ENCODE data around the gene HM13.
"Not testable (repeated sequence)": the region's sequence is repeated elsewhere in the genome, so short reads cannot be mapped to it uniquely, and the experiment has no call there.

Gene HM13

DNA sequence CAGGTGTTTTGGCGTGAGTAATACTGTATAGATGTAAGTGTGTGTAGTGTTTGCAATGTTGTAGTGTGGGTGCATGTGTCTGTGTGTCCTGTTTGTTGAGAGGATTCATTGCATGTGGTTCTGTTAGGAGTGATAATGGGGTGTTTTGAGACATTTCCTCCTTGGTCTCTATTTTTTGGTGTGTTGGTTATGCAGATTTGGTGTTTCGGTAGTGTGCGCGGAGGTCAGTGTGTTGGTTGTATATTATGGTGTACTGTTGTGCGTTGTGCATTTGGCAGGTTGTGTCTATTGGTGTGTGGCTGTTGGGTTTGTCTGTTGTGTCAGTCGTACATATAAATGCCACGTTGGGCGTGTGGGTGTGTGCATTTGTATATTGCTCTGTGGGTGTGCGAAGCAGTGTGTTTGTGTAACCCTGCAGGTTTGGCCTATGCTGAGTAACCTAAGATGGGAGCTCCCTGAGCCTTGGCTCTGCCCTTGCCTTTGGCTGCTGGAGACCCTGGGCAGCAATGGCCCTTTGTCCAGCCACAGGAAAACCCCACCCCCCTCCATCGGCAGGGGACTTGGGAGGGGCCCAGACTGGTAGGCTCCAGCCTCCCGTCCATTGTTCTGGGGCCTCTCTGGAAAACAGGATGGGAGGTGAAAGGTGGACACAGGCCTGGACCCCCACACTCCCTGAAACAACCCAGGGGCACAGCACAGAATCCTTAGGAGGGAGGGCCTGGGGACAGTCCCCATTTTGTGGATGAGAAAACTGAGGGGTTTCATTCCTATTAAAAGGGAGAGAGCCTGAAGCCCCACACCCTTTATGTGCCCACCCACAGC is 80.5 kb downstream of the HM13 start:
- Mint-ChIP-seq H3K9me3 (no peaks in the 10 kb centered on the region), H3K27ac (no peak overlapping the region), H3K27me3 (ENCODE audit: low read depth) (peaks cover 4% of the 10 kb centered on the region), H3K4me1 (ENCODE audit: low read depth) (no peaks in the 10 kb centered on the region), H3K4me3 (no peak overlapping the region), H3K36me3 (ENCODE audit: low read depth) (no peaks in the 10 kb centered on the region)

DNA sequence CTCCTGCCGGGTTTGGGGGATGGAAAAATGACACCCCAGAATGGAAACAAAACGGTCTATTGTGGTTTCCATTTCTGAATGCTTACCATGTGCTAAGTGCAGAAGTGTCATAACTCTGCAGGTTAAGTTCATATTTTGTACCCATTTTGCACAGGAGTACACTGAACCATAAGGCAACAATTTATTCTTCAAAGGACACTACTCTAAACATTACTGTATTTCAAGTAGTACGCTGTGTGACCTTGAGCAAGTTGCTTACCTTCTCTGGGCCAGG is 81.1 kb downstream of the HM13 start:
- Mint-ChIP-seq H3K9me3 (no peaks in the 10 kb centered on the region), H3K4me1 (ENCODE audit: low read depth) (no peaks in the 10 kb centered on the region), H3K27me3 (ENCODE audit: low read depth) (peaks cover 4% of the 10 kb centered on the region), H3K36me3 (ENCODE audit: low read depth) (no peaks in the 10 kb centered on the region), H3K27ac (no peak overlapping the region), H3K4me3 (no peak overlapping the region)

DNA sequence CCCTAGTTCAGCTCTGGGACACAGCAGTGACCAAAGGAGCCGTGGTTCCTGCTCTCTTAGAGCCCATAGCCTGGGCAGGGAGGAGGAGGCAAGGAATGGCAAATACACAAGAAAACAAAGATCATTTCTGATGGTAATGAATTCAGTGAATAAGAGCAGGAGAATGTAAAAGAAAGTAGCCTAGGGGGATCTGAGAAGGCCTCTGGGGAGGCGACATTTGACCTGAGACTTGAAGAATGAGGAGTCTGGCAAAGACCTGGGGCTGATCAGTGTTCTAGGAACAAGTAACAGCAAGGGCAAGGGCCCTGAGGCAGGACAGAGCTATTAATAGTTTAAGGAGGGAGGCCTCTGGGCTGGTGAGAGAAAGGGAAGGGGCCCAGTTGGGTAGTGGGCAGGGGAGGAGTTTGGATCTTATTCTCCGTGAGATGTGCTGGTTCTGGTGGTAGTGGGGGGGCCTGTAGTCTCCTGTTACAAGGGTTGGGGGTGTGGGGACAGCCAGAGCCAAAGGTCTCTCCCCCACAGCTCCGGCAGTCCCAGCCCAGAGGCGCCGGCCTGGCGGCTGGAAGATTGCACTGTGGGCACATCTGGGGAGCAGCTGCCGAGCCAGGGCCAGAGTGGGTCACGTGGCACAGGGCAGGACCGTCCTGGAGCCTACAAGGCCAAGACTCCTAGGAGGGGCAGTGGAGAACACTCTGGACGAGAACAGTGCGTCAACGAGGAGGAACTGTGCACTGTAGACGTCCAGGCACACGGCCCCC is 81.6 kb downstream of the HM13 start:
- Mint-ChIP-seq H3K4me3 (no peak overlapping the region), H3K27ac (no peak overlapping the region), H3K9me3 (no peaks in the 10 kb centered on the region), H3K36me3 (ENCODE audit: low read depth) (no peaks in the 10 kb centered on the region), H3K27me3 (ENCODE audit: low read depth) (peaks cover 4% of the 10 kb centered on the region), H3K4me1 (ENCODE audit: low read depth) (no peaks in the 10 kb centered on the region)

DNA sequence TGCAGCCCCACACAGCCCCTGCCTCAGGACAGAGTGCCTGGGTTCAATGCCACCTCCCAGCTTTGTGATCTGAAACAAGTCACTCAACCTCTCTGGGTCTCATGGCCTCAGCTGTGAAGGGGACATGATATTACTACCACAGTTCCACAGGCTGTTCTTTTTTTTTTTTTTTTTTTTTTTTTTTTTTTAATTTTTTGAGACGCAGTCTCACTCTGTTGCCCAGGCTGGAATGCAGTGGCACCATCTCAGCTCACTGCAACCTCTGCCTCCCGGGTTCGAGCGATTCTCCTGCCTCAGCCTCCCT is 82.1 kb downstream of the HM13 start:
- H3K9me3 Mint-ChIP-seq; H3K27me3 Mint-ChIP-seq (ENCODE audit: low read depth); H3K4me3 Mint-ChIP-seq; H3K4me1 Mint-ChIP-seq (ENCODE audit: low read depth); H3K27ac Mint-ChIP-seq; H3K36me3 Mint-ChIP-seq (ENCODE audit: low read depth): not testable (repeated sequence)

DNA sequence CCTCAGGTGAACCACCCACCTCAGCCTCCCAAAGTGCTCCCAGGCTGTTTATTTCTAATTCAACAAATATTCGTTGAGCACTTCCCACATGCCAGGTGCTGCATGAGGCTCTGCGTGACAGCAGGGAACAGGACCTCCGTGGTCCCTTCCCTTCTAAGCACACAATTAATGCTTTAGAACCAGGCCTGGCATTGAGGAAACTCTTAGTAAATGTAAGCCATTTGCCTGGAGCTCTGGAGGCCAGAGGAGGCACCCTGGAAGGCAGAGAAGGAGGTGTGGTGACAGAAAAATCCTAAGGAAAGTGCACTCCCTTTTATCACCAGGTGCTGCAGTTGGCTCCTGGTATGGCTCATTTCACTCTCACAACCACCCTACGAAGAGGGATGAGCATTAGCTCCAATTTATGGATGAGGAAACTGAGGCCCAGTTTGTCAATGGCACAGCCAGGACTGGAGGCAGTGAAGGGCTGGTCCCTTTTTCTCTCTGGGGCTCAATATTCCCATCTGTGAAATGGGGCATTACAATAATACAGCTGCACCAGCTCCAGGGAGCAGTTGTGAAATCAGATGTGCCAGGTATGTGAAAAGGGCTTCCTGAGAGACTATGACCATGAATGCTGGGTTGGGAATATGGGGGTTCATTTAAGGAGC is 82.7 kb downstream of the HM13 start:
- Mint-ChIP-seq H3K9me3 (no peaks in the 10 kb centered on the region), H3K4me1 (ENCODE audit: low read depth) (no peaks in the 10 kb centered on the region), H3K4me3 (no peak overlapping the region), H3K36me3 (ENCODE audit: low read depth) (no peaks in the 10 kb centered on the region), H3K27ac (no peak overlapping the region), H3K27me3 (ENCODE audit: low read depth) (no peaks in the 10 kb centered on the region)

DNA sequence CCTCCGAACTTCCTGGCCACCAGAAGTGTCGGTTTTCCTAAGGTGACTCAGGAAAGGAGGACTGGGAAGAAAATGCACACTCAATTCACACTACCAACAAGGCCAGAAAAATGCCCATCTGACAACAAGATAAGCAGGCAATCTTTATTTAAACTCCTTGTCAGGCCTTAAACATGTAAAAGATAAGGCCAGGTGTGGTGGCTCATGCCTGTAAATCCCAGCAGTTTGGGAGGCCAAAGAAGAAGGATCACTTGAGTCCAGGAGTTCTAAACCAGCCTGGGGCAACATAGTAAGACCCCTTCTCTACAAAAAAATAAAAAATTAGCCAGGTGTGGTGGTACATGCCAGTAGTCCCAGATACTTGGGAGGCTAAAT is 83.2 kb downstream of the HM13 start:
- peaks cover under 1% of the 10 kb centered on the region for H3K4me1 Mint-ChIP-seq (ENCODE audit: low read depth)
- H3K4me3 Mint-ChIP-seq: no peak overlapping the region
- no peak overlapping the region for H3K27ac Mint-ChIP-seq
- H3K36me3 Mint-ChIP-seq (ENCODE audit: low read depth): no peaks in the 10 kb centered on the region
- no peaks in the 10 kb centered on the region for H3K9me3 Mint-ChIP-seq
- H3K27me3 Mint-ChIP-seq (ENCODE audit: low read depth): peaks cover under 1% of the 10 kb centered on the region

DNA sequence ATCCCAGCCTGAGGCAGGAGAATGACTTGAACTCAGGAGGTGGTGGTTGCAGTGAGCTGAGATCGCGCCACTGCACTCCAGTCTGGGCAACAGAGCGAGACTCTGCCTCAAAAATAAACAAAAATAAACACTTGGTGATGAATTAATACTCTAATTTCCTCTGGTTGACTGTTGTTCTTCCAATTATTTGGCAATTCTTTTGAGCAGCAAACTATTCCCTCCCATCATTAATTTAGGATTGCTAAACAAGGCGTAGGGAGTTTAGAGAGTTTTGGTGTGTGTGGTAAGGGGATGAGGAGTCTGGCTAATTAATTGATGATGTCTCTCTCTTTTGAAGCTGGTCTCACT is 88.2 kb downstream of the HM13 start:
- no peak overlapping the region for H3K27ac Mint-ChIP-seq
- peaks cover 41% of the 10 kb centered on the region for H3K27me3 Mint-ChIP-seq (ENCODE audit: low read depth)
- no peaks in the 10 kb centered on the region for H3K36me3 Mint-ChIP-seq (ENCODE audit: low read depth)
- peaks cover 20% of the 10 kb centered on the region for H3K4me1 Mint-ChIP-seq (ENCODE audit: low read depth)
- no peak overlapping the region for H3K4me3 Mint-ChIP-seq
- H3K9me3 Mint-ChIP-seq: no peaks in the 10 kb centered on the region

DNA sequence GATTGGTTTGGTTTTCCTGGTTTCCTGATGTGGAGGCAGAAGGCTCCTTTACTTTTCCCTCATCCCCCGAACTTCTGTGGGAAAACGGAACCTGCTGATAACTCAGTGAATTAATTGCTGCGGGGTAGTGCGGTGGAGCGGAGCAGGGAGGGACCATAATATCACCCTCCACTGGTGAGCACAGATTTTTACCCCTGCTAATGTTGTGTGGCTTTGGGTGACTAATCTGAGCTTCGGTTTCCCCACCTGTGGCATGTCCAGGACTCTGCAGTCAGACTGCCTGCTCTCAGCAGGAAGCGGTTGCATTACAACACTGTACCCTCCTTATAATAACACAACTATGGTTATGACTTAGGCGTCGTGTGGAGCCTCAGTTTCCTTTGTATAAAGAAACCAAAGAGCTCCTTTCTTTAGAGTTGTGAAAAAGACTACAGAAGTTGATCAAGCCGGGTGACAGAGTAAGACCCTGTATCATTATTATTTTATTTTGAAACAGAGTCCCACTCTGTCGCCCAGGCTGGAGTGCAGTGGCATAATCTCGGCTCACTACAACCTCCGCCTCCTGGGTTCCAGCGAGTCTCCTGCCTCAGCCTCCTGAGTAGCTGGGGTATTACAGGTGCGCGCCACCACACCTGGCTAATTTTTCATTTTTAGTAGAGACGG is 88.7 kb downstream of the HM13 start:
- H3K27me3 Mint-ChIP-seq (ENCODE audit: low read depth): peaks cover 46% of the 10 kb centered on the region
- no peak overlapping the region for H3K27ac Mint-ChIP-seq
- peaks cover 20% of the 10 kb centered on the region for H3K4me1 Mint-ChIP-seq (ENCODE audit: low read depth)
- H3K4me3 Mint-ChIP-seq: peak overlapping the region; percentile 61
- H3K9me3 Mint-ChIP-seq: no peaks in the 10 kb centered on the region
- H3K36me3 Mint-ChIP-seq (ENCODE audit: low read depth): no peaks in the 10 kb centered on the region

DNA sequence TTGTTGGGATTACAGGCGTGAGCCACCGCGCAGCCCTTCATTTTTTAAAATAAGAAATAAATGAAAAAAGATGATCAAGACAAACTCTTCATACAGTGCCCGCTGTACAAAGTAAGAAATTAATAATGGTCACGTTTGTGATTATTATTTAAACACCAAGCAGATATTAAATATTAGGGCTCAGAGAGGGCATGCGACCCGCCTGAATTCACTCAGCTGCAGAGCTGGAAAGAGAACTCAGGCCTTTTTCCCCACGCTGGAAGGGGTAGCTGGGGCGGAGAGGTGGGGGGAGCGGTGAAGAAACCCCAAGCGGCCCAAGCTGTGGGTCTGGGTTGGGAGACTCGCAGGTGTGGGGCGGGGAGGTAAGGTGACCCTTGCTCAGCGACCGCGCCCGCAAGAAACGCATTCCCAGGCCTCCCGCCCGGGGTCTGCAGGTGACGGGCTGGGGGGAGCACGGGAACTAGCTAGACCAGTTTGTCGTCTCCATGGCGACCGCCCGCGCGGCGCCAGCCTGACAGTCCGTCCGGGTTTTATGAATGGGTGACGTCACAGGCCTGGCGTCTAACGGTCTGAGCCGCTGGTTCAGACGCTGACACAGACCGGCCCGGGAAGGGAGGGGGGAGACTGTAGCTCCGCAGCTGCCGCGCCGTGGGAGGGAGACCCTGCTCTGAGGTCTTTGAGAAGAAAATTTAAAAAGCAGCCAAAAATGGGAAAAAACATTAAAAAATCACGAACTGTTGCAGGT is 89.8 kb downstream of the HM13 start:
- Mint-ChIP-seq H3K9me3 (no peaks in the 10 kb centered on the region), H3K36me3 (ENCODE audit: low read depth) (no peaks in the 10 kb centered on the region), H3K27ac (peak overlapping the region; percentile 63), H3K4me3 (peak overlapping the region; percentile 90), H3K27me3 (ENCODE audit: low read depth) (peaks cover 53% of the 10 kb centered on the region), H3K4me1 (ENCODE audit: low read depth) (peaks cover 20% of the 10 kb centered on the region)

DNA sequence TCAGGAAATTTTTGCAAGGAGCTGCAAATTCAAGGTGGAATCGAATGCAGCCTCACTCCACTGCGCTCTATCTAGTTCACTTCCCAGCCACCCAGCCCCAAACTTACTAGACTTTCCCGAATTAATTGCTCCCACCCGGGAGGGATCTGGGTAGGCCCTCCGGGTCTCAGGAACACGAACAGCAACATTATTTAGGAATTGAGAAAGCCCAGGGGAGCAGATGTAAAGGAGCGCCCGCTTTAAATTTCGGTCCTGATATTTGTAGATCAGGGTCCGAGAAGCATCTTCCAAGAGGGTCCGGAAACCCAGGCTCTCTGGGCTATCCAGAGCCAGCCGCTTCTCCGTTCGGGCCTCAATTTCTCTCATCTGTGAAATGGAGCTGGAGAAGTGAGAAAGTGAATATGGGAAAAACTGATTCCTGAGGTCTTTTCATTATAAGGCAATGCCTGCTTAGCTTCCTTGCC is 90.4 kb downstream of the HM13 start:
- H3K4me3 Mint-ChIP-seq: peak overlapping the region; percentile 90
- H3K27me3 Mint-ChIP-seq (ENCODE audit: low read depth): peaks cover 57% of the 10 kb centered on the region
- H3K27ac Mint-ChIP-seq: peak overlapping the region; percentile 63
- H3K36me3 Mint-ChIP-seq (ENCODE audit: low read depth): no peaks in the 10 kb centered on the region
- peaks cover 20% of the 10 kb centered on the region for H3K4me1 Mint-ChIP-seq (ENCODE audit: low read depth)
- no peaks in the 10 kb centered on the region for H3K9me3 Mint-ChIP-seq

DNA sequence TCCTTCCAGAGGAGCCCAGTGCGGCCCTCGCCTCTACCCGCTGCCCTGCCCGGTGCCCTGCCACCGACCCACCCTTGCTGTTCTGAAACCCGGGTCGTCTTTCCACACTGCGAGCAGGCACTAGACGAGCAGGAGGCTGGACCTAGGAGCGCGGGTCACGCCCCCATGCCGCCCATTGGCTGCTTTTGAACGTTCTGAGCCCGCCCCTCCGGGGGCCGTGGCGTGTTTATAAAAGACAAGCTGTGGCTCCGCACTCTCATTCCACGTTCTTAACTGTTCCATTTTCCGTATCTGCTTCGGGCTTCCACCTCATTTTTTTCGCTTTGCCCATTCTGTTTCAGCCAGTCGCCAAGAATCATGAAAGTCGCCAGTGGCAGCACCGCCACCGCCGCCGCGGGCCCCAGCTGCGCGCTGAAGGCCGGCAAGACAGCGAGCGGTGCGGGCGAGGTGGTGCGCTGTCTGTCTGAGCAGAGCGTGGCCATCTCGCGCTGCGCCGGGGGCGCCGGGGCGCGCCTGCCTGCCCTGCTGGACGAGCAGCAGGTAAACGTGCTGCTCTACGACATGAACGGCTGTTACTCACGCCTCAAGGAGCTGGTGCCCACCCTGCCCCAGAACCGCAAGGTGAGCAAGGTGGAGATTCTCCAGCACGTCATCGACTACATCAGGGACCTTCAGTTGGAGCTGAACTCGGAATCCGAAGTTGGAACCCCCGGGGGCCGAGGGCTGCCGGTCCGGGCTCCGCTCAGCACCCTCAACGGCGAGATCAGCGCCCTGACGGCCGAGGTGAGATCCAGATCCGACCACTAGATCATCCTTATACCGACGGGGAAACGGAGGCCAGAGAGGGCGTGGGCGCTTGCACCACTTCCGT is 91.0 kb downstream of the HM13 start, which contains the start of gene ID1:
Gene ID1 (plus strand): TSS at position 259 of the 871 bp plus-strand sequence. CDS start 99 bp downstream, at position 358.
- Mint-ChIP-seq H3K27me3 (ENCODE audit: low read depth) (peaks cover 57% of the 10 kb centered on the region), H3K4me3 (peak within 1 kb of the TSS; percentile 90), H3K36me3 (ENCODE audit: low read depth) (no peaks in the 10 kb centered on the region), H3K9me3 (no peaks in the 10 kb centered on the region), H3K4me1 (ENCODE audit: low read depth) (peaks cover 20% of the 10 kb centered on the region), H3K27ac (peak within 1 kb of the TSS; percentile 63)

DNA sequence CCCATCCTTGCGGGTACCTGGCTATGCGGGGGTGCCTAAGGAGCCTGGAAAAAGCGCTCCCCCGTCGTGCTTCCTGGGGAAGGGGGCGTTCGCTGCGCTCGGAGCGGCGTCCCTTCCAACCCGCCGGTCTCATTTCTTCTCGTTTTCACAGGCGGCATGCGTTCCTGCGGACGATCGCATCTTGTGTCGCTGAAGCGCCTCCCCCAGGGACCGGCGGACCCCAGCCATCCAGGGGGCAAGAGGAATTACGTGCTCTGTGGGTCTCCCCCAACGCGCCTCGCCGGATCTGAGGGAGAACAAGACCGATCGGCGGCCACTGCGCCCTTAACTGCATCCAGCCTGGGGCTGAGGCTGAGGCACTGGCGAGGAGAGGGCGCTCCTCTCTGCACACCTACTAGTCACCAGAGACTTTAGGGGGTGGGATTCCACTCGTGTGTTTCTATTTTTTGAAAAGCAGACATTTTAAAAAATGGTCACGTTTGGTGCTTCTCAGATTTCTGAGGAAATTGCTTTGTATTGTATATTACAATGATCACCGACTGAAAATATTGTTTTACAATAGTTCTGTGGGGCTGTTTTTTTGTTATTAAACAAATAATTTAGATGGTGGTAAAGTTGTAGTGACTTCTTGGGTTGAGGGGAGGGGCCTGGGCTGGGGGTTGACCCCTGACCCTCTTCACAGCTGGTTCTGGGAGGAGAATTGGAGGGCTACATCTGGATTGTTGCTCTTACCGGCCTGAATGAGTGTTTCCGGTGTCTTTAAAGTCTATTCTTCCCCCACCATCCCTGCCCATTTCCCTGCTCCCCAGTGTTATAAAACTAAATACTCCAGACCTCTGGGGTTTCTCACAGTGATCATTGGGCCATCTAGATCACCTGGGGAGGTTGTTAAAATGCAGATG is 91.9 kb downstream of the HM13 start:
- H3K27me3 Mint-ChIP-seq (ENCODE audit: low read depth): peaks cover 57% of the 10 kb centered on the region
- H3K4me1 Mint-ChIP-seq (ENCODE audit: low read depth): peaks cover 20% of the 10 kb centered on the region
- no peak overlapping the region for H3K27ac Mint-ChIP-seq

More for the DNA sequence above, 91.9 kb downstream of the HM13 start:
- peak overlapping the region; percentile 90 for H3K4me3 Mint-ChIP-seq
- H3K36me3 Mint-ChIP-seq (ENCODE audit: low read depth): no peaks in the 10 kb centered on the region
- H3K9me3 Mint-ChIP-seq: no peaks in the 10 kb centered on the region
